Tibial nerve (tissue), 4 donors: Measurements from ENCODE around the gene FAT2. TPM values are rescaled to one million over a fixed set of nuclear protein-coding genes. Genes with fewer than 3 reads are reported as not detected.

Experiments
- DNase-seq, 2 donors: peaks; one replicate each; pipeline ENCODE4 v3.0.0-alpha.2; 2019; ENCODE audit warnings: low spot score in 2 of 2
- H3K27ac ChIP-seq, 4 donors: fragments of 200-600 bp; sonication (generic) in 3 of 4; one replicate each; pipeline ENCODE4 v1.5.1; 2017 to 2019; ENCODE audit warnings: mild to moderate bottlenecking in 1 of 4
- H3K27me3 ChIP-seq, 2 donors: fragments of 200-600 bp; sonication (generic) in 1 of 2; one replicate each; pipeline versions ENCODE4 v1.5.1 to v1.6.0; 2017 to 2019
- H3K36me3 ChIP-seq, 3 donors: fragments of 200-600 bp; sonication (generic); one replicate each; pipeline ENCODE4 v1.5.1; 2018 to 2019
- H3K4me1 ChIP-seq, 4 donors: fragments of 200-600 bp; sonication (generic) in 3 of 4; one replicate each; pipeline ENCODE4 v1.5.1; 2017 to 2019
- H3K4me3 ChIP-seq, 4 donors: fragments of 200-600 bp; sonication (generic) in 3 of 4; one replicate each; pipeline ENCODE4 v1.5.1; 2017 to 2019; ENCODE audit warnings: mild to moderate bottlenecking in 1 of 4, moderate library complexity in 1 of 4
- H3K9me3 ChIP-seq, 4 donors: fragments of 200-600 bp; sonication (generic) in 3 of 4; one replicate each; pipeline ENCODE4 v1.5.1; 2017 to 2019
- EP300 ChIP-seq, 2 donors: sonication (generic); formaldehyde crosslinking; IDR thresholded peaks; one replicate each; pipeline ENCODE4 v1.6.1; 2017; ENCODE audit warnings: antibody characterized with exemption in 2 of 2, mild to moderate bottlenecking in 1 of 2
- POLR2A ChIP-seq, 2 donors: fragments of 450-650 bp; IDR thresholded peaks; one replicate each; pipeline ENCODE4 v1.6.1; 2017; ENCODE audit warnings: antibody characterized with exemption in 2 of 2, mild to moderate bottlenecking in 2 of 2, moderate library complexity in 2 of 2
- WGBS, 2 donors: methylation state at CpG; one replicate each; pipeline ENCODE4 v1.1.5; 2018; 5-methylcytosine and 5-hydroxymethylcytosine counted together
- total RNA-seq, 4 donors: library from RNA; depleted of rRNA; stranded (reverse); fragments of >200 nt; gene quantifications; one replicate each; pipeline ENCODE4 v1.1.0, GENCODE V29; 2016
- TF ChIP-seq, protein P1 (sequence below), 5 experiments: fragments of 200-600 bp in 3 of 5; fragments of 450-650 bp in 2 of 5; sonication (generic) in 3 of 5; IDR thresholded peaks; one replicate each; pipeline ENCODE4 v1.5.1; 2016 to 2019; ENCODE audit warnings: antibody characterized with exemption in 5 of 5, mild to moderate bottlenecking in 3 of 5, moderate library complexity in 2 of 5

FAT2 gene
- total RNA-seq, 4 donors from 2014 or later: under 0.01 TPM; not detected in 1

DNA sequence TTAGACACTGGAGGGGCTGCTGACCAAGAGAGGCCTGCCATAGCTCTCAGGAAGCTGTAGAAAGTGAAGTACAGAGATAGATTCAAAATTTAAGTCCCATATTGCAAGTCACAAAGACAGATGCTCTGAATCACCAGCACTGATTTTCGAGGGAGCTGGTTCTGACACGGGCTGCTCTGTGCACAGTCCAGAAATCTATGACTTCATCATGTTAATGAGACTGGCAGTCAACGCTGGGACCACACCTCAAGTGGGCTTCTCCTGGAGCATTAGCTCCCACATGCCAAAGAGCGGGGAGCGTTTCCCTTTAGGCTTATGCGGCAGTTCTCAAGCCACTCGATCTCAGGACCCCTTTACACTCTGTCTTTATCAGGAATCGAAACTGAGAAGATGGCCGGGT lies 34.2 kb upstream of the FAT2 start:
- WGBS, 2 donors: 83 to 88% methylated on average over 9 of the region's 9 CpGs
- H3K4me1 ChIP-seq: peaks cover 0 to 22% (median 0%) of the 10 kb centered on the region in 4 donors
- DNase-seq: no peak
- no peak overlapping the region for H3K4me3 ChIP-seq
- no peak for TF ChIP-seq EP300 (IDR thresholded peaks at IDR 0.05)
- no peak for TF ChIP-seq POLR2A (IDR thresholded peaks at IDR 0.05)
- TF ChIP-seq, protein P1, sequence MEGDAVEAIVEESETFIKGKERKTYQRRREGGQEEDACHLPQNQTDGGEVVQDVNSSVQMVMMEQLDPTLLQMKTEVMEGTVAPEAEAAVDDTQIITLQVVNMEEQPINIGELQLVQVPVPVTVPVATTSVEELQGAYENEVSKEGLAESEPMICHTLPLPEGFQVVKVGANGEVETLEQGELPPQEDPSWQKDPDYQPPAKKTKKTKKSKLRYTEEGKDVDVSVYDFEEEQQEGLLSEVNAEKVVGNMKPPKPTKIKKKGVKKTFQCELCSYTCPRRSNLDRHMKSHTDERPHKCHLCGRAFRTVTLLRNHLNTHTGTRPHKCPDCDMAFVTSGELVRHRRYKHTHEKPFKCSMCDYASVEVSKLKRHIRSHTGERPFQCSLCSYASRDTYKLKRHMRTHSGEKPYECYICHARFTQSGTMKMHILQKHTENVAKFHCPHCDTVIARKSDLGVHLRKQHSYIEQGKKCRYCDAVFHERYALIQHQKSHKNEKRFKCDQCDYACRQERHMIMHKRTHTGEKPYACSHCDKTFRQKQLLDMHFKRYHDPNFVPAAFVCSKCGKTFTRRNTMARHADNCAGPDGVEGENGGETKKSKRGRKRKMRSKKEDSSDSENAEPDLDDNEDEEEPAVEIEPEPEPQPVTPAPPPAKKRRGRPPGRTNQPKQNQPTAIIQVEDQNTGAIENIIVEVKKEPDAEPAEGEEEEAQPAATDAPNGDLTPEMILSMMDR (IDR thresholded peaks at IDR 0.05): no peak
- H3K36me3 ChIP-seq: no peaks in the 10 kb centered on the region
- no peak overlapping the region for H3K27ac ChIP-seq
- no peaks in the 10 kb centered on the region for H3K9me3 ChIP-seq
- H3K27me3 ChIP-seq: no peaks in the 10 kb centered on the region

GRCh38 chr5:151624476-151624875 lies 33.3 kb upstream of the FAT2 start:
- DNase-seq: no peak
- WGBS, 2 donors: 31 to 33% methylated on average over 8 of the region's 8 CpGs
- H3K27ac ChIP-seq: no peak overlapping the region

GRCh38 chr5:151622367-151623088 lies 31.4 kb upstream of the FAT2 start:
- no peaks in the 10 kb centered on the region for H3K36me3 ChIP-seq
- no peak for DNase-seq
- peaks cover 0 to 11% (median 0%) of the 10 kb centered on the region in 4 donors for H3K4me1 ChIP-seq
- H3K27me3 ChIP-seq: no peaks in the 10 kb centered on the region
- H3K4me3 ChIP-seq: no peak overlapping the region
- H3K9me3 ChIP-seq: no peaks in the 10 kb centered on the region
- 62 to 72% methylated on average over 10 to 12 of the region's 12 CpGs for WGBS, 2 donors
- TF ChIP-seq, protein P1 (IDR thresholded peaks at IDR 0.05): no peak
- no peak for TF ChIP-seq EP300 (IDR thresholded peaks at IDR 0.05)
- TF ChIP-seq POLR2A (IDR thresholded peaks at IDR 0.05): no peak
- no peak overlapping the region for H3K27ac ChIP-seq

More at GRCh38 chr5:151624476-151624875, 33.3 kb upstream of the FAT2 start:
- Histone ChIP-seq H3K4me3 (no peak overlapping the region), H3K9me3 (no peaks in the 10 kb centered on the region), H3K36me3 (no peaks in the 10 kb centered on the region), H3K4me1 (peaks cover 0 to 22% (median 0%) of the 10 kb centered on the region in 4 donors), H3K27me3 (no peaks in the 10 kb centered on the region)
- TF ChIP-seq EP300 (IDR thresholded peaks at IDR 0.05): no peak
- TF ChIP-seq POLR2A (IDR thresholded peaks at IDR 0.05): no peak
- TF ChIP-seq, protein P1 (IDR thresholded peaks at IDR 0.05): no peak

DNA sequence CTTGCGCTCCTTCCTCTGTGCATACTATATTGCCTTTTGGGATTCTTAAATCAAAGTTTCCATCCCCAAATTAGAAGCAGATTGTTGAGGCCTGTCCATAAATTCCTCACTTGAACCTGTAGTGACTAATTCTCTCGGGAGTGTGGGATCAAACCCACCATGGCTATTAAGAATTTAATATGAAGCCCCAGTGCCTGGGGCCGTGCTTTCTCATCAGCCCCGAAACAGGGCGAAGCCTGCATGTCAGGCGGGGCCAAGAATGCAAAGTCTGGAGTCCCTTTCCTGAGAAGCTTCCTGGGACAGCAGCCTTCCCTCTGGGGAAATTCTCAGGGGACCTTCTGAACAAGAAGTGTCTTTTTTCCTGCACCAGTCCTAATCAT lies 29.3 kb upstream of the FAT2 start:
- TF ChIP-seq POLR2A (IDR thresholded peaks at IDR 0.05) (no peak), EP300 (IDR thresholded peaks at IDR 0.05) (no peak)
- TF ChIP-seq, protein P1 (IDR thresholded peaks at IDR 0.05): no peak
- peaks cover 0 to 11% (median 0%) of the 10 kb centered on the region in 4 donors for H3K4me1 ChIP-seq
- H3K4me3 ChIP-seq: no peak overlapping the region
- H3K27ac ChIP-seq: no peak overlapping the region
- 75 to 76% methylated on average over 6 of the region's 6 CpGs for WGBS, 2 donors
- DNase-seq: no peak
- no peaks in the 10 kb centered on the region for H3K27me3 ChIP-seq
- no peaks in the 10 kb centered on the region for H3K36me3 ChIP-seq
- no peaks in the 10 kb centered on the region for H3K9me3 ChIP-seq

- Histone ChIP-seq H3K4me3 (no peak overlapping the region), H3K27me3 (no peaks in the 10 kb centered on the region), H3K27ac (no peak overlapping the region), H3K36me3 (no peaks in the 10 kb centered on the region), H3K9me3 (no peaks in the 10 kb centered on the region), H3K4me1 (peaks cover 0 to 9% (median 0%) of the 10 kb centered on the region in 4 donors)
- no peak for TF ChIP-seq EP300 (IDR thresholded peaks at IDR 0.05)
- TF ChIP-seq, protein P1 (IDR thresholded peaks at IDR 0.05): no peak
- no peak for TF ChIP-seq POLR2A (IDR thresholded peaks at IDR 0.05)
- DNase-seq: no peak
- WGBS, 2 donors: 55 to 60% methylated on average over 6 of the region's 6 CpGs
These were observed 28.8 kb upstream of the FAT2 start for GRCh38 chr5:151619812-151620460.
